Measurements from ENCODE around the gene TLDC2.

TLDC2 gene

GRCh38 chr20:36850759-36851158 is 25.2 kb upstream of the TLDC2 start:
- DNase-seq (ENCODE audit: low spot score), result no peak
- in situ Hi-C loops (cut with MboI; ENCODE audit: low pct_unique_long_range_greater_than_20kb, low sequenced_read_pairs, unreplicated experiment), result no loop called here
- TF ChIP-seq CTCF (IDR thresholded peaks at IDR 0.05; ENCODE audit: extremely low read depth, insufficient read depth, missing control alignments), result no peak

GRCh38 chr20:36851490-36851889 is 24.4 kb upstream of the TLDC2 start:
- no peak for TF ChIP-seq CTCF (IDR thresholded peaks at IDR 0.05; ENCODE audit: extremely low read depth, insufficient read depth, missing control alignments)
- in situ Hi-C loops (cut with MboI; ENCODE audit: low pct_unique_long_range_greater_than_20kb, low sequenced_read_pairs, unreplicated experiment), result no loop called here
- DNase-seq (ENCODE audit: low spot score), result no peak

- in situ Hi-C loops (cut with MboI; ENCODE audit: low pct_unique_long_range_greater_than_20kb, low sequenced_read_pairs, unreplicated experiment), result no loop called here
- no peak for TF ChIP-seq CTCF (IDR thresholded peaks at IDR 0.05; ENCODE audit: extremely low read depth, insufficient read depth, missing control alignments)
- DNase-seq (ENCODE audit: low spot score), result peak; percentile 76
Measured at GRCh38 chr20:36852187-36852586, 23.8 kb upstream of the TLDC2 start.

- no peak for DNase-seq (ENCODE audit: low spot score)
- no peak for TF ChIP-seq CTCF (IDR thresholded peaks at IDR 0.05; ENCODE audit: extremely low read depth, insufficient read depth, missing control alignments)
- in situ Hi-C loops (cut with MboI; ENCODE audit: low pct_unique_long_range_greater_than_20kb, low sequenced_read_pairs, unreplicated experiment), result no loop called here
Measured at GRCh38 chr20:36854348-36855240, 21.3 kb upstream of the TLDC2 start.

DNA sequence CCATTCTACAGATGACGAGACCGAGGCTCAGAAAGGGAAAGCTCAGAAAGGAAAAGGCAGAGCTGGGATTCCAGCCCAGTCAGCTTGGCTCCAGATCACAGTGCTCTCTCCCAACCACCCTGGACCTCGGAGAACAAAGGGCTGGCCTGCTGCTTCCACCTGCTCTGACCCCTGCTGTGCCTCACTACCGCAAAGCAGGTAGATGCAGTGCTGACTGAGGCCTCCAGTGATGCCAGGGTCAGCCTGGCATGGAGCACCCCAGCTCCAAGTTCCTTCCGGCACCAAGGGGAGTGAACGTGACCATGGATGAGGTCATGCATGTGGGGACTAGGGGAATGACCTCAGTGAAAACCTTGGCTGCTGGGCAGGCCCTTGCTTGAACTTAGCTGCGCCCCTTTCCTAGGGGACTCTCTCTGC is 20.7 kb upstream of the TLDC2 start:
- no peak for TF ChIP-seq CTCF (IDR thresholded peaks at IDR 0.05; ENCODE audit: extremely low read depth, insufficient read depth, missing control alignments)
- in situ Hi-C loops (cut with MboI; ENCODE audit: low pct_unique_long_range_greater_than_20kb, low sequenced_read_pairs, unreplicated experiment), result no loop called here
- DNase-seq (ENCODE audit: low spot score), result no peak

DNA sequence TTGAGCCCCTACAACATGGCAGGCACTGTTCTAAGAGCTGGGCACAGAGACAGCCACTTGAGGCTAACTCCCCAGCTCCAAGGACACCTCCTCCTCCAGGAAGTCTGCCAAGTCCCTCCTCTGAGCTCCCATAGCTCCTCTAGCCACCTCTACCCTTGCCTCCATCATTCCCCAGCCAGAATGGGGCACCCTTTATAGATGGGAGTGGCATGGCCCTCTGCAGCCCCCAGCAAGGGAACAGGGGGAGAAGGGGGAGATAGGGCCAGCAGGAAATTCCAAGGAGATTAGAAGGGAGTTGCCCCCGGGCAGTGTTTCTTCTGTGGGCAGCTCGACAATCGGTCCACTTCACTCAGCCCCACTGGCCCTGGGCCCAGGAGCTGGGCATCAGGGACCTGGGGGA is 19.7 kb upstream of the TLDC2 start:
- DNase-seq (ENCODE audit: low spot score), result no peak
- TF ChIP-seq CTCF (IDR thresholded peaks at IDR 0.05; ENCODE audit: extremely low read depth, insufficient read depth, missing control alignments), result no peak
- in situ Hi-C loops (cut with MboI; ENCODE audit: low pct_unique_long_range_greater_than_20kb, low sequenced_read_pairs, unreplicated experiment), result no loop called here
